H9 (cell line): ENCODE results near the gene ROPN1L. TPM values are rescaled to one million over a fixed set of nuclear protein-coding genes. Genes with fewer than 3 reads are reported as not detected.

Experiments used
- DNase-seq: peaks from one replicate; pipeline ENCODE4 v3.0.0-alpha.2; 2017
- H2AFZ ChIP-seq: one replicate; pipeline ENCODE4 v1.6.1; 2013; ENCODE audit warnings: mild to moderate bottlenecking, low read length, control low read depth, moderate library complexity
- H2AK5ac ChIP-seq: 2 replicates; pipeline ENCODE4 v1.6.1; 2013; ENCODE audit warnings: low read length, control low read depth, mixed read lengths; ENCODE audit not compliant: insufficient read length
- H2BK120ac ChIP-seq: one replicate; pipeline ENCODE4 v1.6.1; 2013; ENCODE audit warnings: low read depth, mild to moderate bottlenecking, low read length, control low read depth, inconsistent platforms; ENCODE audit not compliant: poor library complexity, severe bottlenecking
- H2BK12ac ChIP-seq: 2 replicates; pipeline ENCODE4 v1.6.1; 2013; ENCODE audit warnings: low read length, control low read depth, mixed read lengths, low read depth; ENCODE audit not compliant: insufficient read length
- H2BK15ac ChIP-seq: 2 replicates; pipeline ENCODE4 v1.6.1; 2013; ENCODE audit warnings: low read depth, low read length, control low read depth
- H2BK20ac ChIP-seq: one replicate; pipeline ENCODE4 v1.6.1; 2013; ENCODE audit warnings: low read depth, mild to moderate bottlenecking, low read length, control low read depth, inconsistent platforms; ENCODE audit not compliant: poor library complexity, severe bottlenecking
- H2BK5ac ChIP-seq: 2 replicates; pipeline ENCODE4 v1.6.1; 2013; ENCODE audit warnings: low read length, control low read depth, mixed read lengths; ENCODE audit not compliant: insufficient read length
- H3K14ac ChIP-seq: 2 replicates; pipeline ENCODE4 v1.6.1; 2013; ENCODE audit warnings: low read length, control low read depth; ENCODE audit not compliant: insufficient read depth
- H3K18ac ChIP-seq: 2 replicates; pipeline ENCODE4 v1.6.1; 2013; ENCODE audit warnings: low read depth, mild to moderate bottlenecking, mixed read lengths, low read length, control low read depth; ENCODE audit not compliant: insufficient read length
- H3K23ac ChIP-seq: 2 replicates; pipeline ENCODE4 v1.6.1; 2013; ENCODE audit warnings: low read length, control low read depth, mixed read lengths, low read depth; ENCODE audit not compliant: insufficient read length
- H3K23me2 ChIP-seq: 2 replicates; pipeline ENCODE4 v1.6.1; 2013; ENCODE audit warnings: low read depth, mild to moderate bottlenecking, mixed read lengths, low read length, control low read depth; ENCODE audit not compliant: insufficient read length, poor library complexity, severe bottlenecking
- H3K27ac ChIP-seq: 2 replicates; pipeline ENCODE4 v1.5.1; 2013; ENCODE audit warnings: low read length, control low read depth, mixed read lengths, low read depth; ENCODE audit not compliant: insufficient read length
- H3K27me3 ChIP-seq: 2 replicates; pipeline ENCODE4 v1.6.1; 2013; ENCODE audit warnings: low read length, control low read depth, inconsistent platforms; ENCODE audit not compliant: insufficient read depth
- H3K4ac ChIP-seq: 2 replicates; pipeline ENCODE4 v1.6.1; 2013; ENCODE audit warnings: low read depth, mild to moderate bottlenecking, control low read depth, inconsistent platforms, low read length, moderate library complexity
- H3K4me1 ChIP-seq: 2 replicates; pipeline ENCODE4 v1.6.1; 2013; ENCODE audit warnings: low read length, control low read depth, inconsistent platforms; ENCODE audit not compliant: insufficient read depth
- H3K4me2 ChIP-seq: 2 replicates; pipeline ENCODE4 v1.6.1; 2013; ENCODE audit warnings: low read length, control low read depth, mixed read lengths; ENCODE audit not compliant: insufficient read length, insufficient read depth
- H3K56ac ChIP-seq: 2 replicates; pipeline ENCODE4 v1.6.1; 2013; ENCODE audit warnings: low read depth, mild to moderate bottlenecking, mixed read lengths, low read length, control low read depth; ENCODE audit not compliant: insufficient read length
- H3K79me1 ChIP-seq: 2 replicates; pipeline ENCODE4 v1.6.1; 2013; ENCODE audit warnings: low read depth, mild to moderate bottlenecking, moderate library complexity, low read length, control low read depth, inconsistent platforms; ENCODE audit not compliant: insufficient read depth, poor library complexity, severe bottlenecking
- H3K79me2 ChIP-seq: 2 replicates; pipeline ENCODE4 v1.6.1; 2013; ENCODE audit warnings: low read length, control low read depth, inconsistent platforms; ENCODE audit not compliant: insufficient read depth
- H3K9ac ChIP-seq: 2 replicates; pipeline ENCODE4 v1.6.1; 2013; ENCODE audit warnings: low read length, control low read depth, mixed read lengths; ENCODE audit not compliant: insufficient read length; ENCODE audit errors: extremely low read depth
- H3K9me3 ChIP-seq: one replicate; pipeline ENCODE4 v1.6.1; 2013; ENCODE audit warnings: low read depth, low read length, inconsistent platforms; ENCODE audit not compliant: control insufficient read depth
- H3T11ph ChIP-seq: one replicate; pipeline ENCODE4 v1.6.1; 2013; ENCODE audit warnings: mild to moderate bottlenecking, low read length, control low read depth, inconsistent platforms
- H4K20me1 ChIP-seq: one replicate; pipeline ENCODE4 v1.6.1; 2013; ENCODE audit not compliant: control insufficient read depth, insufficient read length, insufficient read depth
- H4K5ac ChIP-seq: 2 replicates; pipeline ENCODE4 v1.6.1; 2013; ENCODE audit warnings: low read depth, mild to moderate bottlenecking, mixed read lengths, low read length, control low read depth; ENCODE audit not compliant: insufficient read length
- H4K8ac ChIP-seq: replicated peaks from 2 replicates; pipeline ENCODE4 v1.6.1; 2013; ENCODE audit warnings: low read length, control low read depth, mixed read lengths, low read depth; ENCODE audit not compliant: insufficient read length
- H4K91ac ChIP-seq: 2 replicates; pipeline ENCODE4 v1.6.1; 2013; ENCODE audit warnings: low read depth, mild to moderate bottlenecking, moderate library complexity, mixed read lengths, low read length, control low read depth; ENCODE audit not compliant: insufficient read length
- H3K27ac Mint-ChIP-seq, 3 experiments: 2 replicates in 2 of 3; 3 replicates in 1 of 3; pipeline ENCODE4 v1.8.0; 2020 to 2021; ENCODE audit warnings: mixed read lengths in 3 of 3, mild to moderate bottlenecking in 1 of 3, moderate library complexity in 1 of 3
- H3K27me3 Mint-ChIP-seq: 2 replicates; pipeline ENCODE4 v1.8.0; 2021; ENCODE audit warnings: low read depth, mild to moderate bottlenecking, moderate library complexity, mixed read lengths
- H3K36me3 Mint-ChIP-seq, 3 experiments: 2 replicates in 2 of 3; 3 replicates in 1 of 3; pipeline ENCODE4 v1.8.0; 2020 to 2021; ENCODE audit warnings: low read depth in 3 of 3, mixed read lengths in 3 of 3; ENCODE audit not compliant: insufficient read depth in 1 of 3
- H3K4me1 Mint-ChIP-seq, 2 experiments: 2 replicates each; pipeline ENCODE4 v1.8.0; 2020; ENCODE audit warnings: mixed read lengths in 2 of 2
- H3K4me3 Mint-ChIP-seq, 2 experiments: 2 replicates in 1 of 2; 3 replicates in 1 of 2; pipeline ENCODE4 v1.8.0; 2020 to 2021; ENCODE audit warnings: mild to moderate bottlenecking in 2 of 2, mixed read lengths in 2 of 2, moderate library complexity in 1 of 2
- H3K9me3 Mint-ChIP-seq, 2 experiments: 2 replicates in 1 of 2; 3 replicates in 1 of 2; pipeline ENCODE4 v1.8.0; 2020; ENCODE audit warnings: mild to moderate bottlenecking in 2 of 2, mixed read lengths in 2 of 2, moderate library complexity in 1 of 2
- CTCF ChIP-seq: fragments of 200-600 bp; sonication (generic); conservative IDR thresholded peaks from 3 replicates; pipeline ENCODE4 v1.8.0; 2021; ENCODE audit warnings: antibody characterized with exemption, mild to moderate bottlenecking
- WGBS: extraction: QIAGEN DNeasy Blood & Tissue Kit; methylation state at CpG from one replicate; pipeline ENCODE4 v1.1.7; 2013; ENCODE audit warnings: missing lambda C conversion rate, low lambda C conversion rate, mixed read lengths; ENCODE audit not compliant: insufficient read length; ENCODE audit errors: extremely low coverage; 5-methylcytosine and 5-hydroxymethylcytosine counted together
- total RNA-seq: library from RNA; stranded (reverse); gene quantifications from 2 replicates; pipeline ENCODE4 v1.2.1, GENCODE V29; 2021

The ROPN1L gene
- total RNA-seq, 1 experiment from 2014 or later: 0.37 TPM

DNA sequence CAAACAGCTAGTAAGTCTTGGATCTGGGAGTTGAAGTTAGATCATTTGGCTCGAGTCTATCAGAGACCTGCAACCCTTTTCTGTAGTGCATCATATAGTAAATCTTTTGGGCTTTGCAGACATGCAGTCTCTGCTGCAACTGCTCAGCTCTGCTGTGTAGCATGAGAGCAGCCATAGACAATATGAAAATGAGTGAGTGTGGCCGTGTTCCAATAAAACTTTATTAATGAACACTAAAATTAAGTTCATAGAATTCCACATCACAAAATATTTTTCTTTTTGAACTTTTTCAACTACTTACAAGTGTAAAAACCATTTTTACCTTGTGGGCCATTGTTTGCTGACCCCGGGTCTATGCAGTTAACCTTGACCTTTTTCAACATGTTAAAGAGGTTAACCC is 35.2 kb downstream of the ROPN1L start:
- H3K23me2 ChIP-seq: no peaks in the 10 kb centered on the region
- H3K18ac ChIP-seq: no peak overlapping the region
- no peak overlapping the region for H2BK20ac ChIP-seq
- DNase-seq: no peak
- no peaks in the 10 kb centered on the region for H3K79me2 ChIP-seq
- H4K20me1 ChIP-seq: no peaks in the 10 kb centered on the region
- no peak overlapping the region for H3K14ac ChIP-seq
- H3K4me1 Mint-ChIP-seq: peaks cover 26 to 34% of the 10 kb centered on the region in 2 experiments
- no peak overlapping the region for H3K56ac ChIP-seq
- H3K9ac ChIP-seq: no peak overlapping the region
- peaks cover 27% of the 10 kb centered on the region for H3K27me3 Mint-ChIP-seq
- H3K9me3 Mint-ChIP-seq: peaks cover 17% of the 10 kb centered on the region in 2 experiments; a peak in 4 of 5 replicates
- H3K23ac ChIP-seq: no peak overlapping the region
- no peak overlapping the region for H3T11ph ChIP-seq
- no peaks in the 10 kb centered on the region for H3K9me3 ChIP-seq
- H2AK5ac ChIP-seq: no peak overlapping the region
- H3K4ac ChIP-seq: no peak overlapping the region
- no peak overlapping the region for H2BK5ac ChIP-seq
- no peak overlapping the region for H3K27ac ChIP-seq
- H4K5ac ChIP-seq: no peak overlapping the region
- H4K8ac ChIP-seq: no peak overlapping the region
- H2BK120ac ChIP-seq: no peak overlapping the region
- H3K79me1 ChIP-seq: no peaks in the 10 kb centered on the region
- no peak overlapping the region for H4K91ac ChIP-seq
- H3K4me1 ChIP-seq: no peaks in the 10 kb centered on the region; the same call in 1 of the 2 replicates
- no peak overlapping the region for H3K4me2 ChIP-seq
- no peak overlapping the region for H2AFZ ChIP-seq
- H2BK12ac ChIP-seq: no peak overlapping the region
- H3K4me3 Mint-ChIP-seq: no peak overlapping the region
- no peaks in the 10 kb centered on the region for H3K27me3 ChIP-seq
- no peak overlapping the region for H2BK15ac ChIP-seq
- no peak for TF ChIP-seq CTCF
- peaks cover 5 to 8% (median 5%) of the 10 kb centered on the region in 3 experiments; a peak in 4 of 7 replicates for H3K36me3 Mint-ChIP-seq
- H3K27ac Mint-ChIP-seq: no peak overlapping the region
- no CpG with 5 or more reads among the region's 3 CpGs for WGBS
